Neural progenitor cell (in vitro differentiated cells): Measurements from ENCODE around the gene TNFAIP1. TPM values are rescaled to one million over a fixed set of nuclear protein-coding genes. Genes with fewer than 3 reads are reported as not detected.

Source experiments
- DNase-seq: peaks from one replicate; pipeline ENCODE4 v3.0.0-alpha.2; 2016; ENCODE audit warnings: low spot score
- H2AFZ ChIP-seq: fragments of 200-600 bp; sonication (generic); replicated peaks from 2 replicates; pipeline ENCODE4 v1.6.1; 2016; ENCODE audit warnings: antibody characterized with exemption
- H3F3A ChIP-seq: fragments of 200-600 bp; sonication (generic); 2 replicates; pipeline ENCODE4 v1.6.1; 2016; ENCODE audit warnings: antibody characterized with exemption, low read depth
- H3K27ac ChIP-seq: fragments of 200-600 bp; sonication (generic); 2 replicates; pipeline ENCODE4 v1.5.1; 2016; ENCODE audit warnings: mild to moderate bottlenecking
- H3K27me3 ChIP-seq: fragments of 200-600 bp; sonication (generic); 2 replicates; pipeline ENCODE4 v1.6.1; 2016; ENCODE audit warnings: mild to moderate bottlenecking, moderate library complexity
- H3K36me3 ChIP-seq: fragments of 200-600 bp; sonication (generic); 2 replicates; pipeline ENCODE4 v1.5.1; 2016
- H3K4me1 ChIP-seq: fragments of 200-600 bp; sonication (generic); 2 replicates; pipeline ENCODE4 v1.6.1; 2016; ENCODE audit warnings: mixed run types
- H3K4me2 ChIP-seq: fragments of 200-600 bp; sonication (generic); 2 replicates; pipeline ENCODE4 v1.6.1; 2016
- H3K4me3 ChIP-seq: fragments of 200-600 bp; sonication (generic); 2 replicates; pipeline ENCODE4 v1.5.1; 2016
- H3K79me2 ChIP-seq: fragments of 200-600 bp; sonication (generic); 2 replicates; pipeline ENCODE4 v1.6.1; 2016; ENCODE audit warnings: low read depth
- H3K9ac ChIP-seq: fragments of 200-600 bp; sonication (generic); 2 replicates; pipeline ENCODE4 v1.6.1; 2016
- H3K9me3 ChIP-seq: fragments of 200-600 bp; sonication (generic); 2 replicates; pipeline ENCODE4 v1.5.1; 2016; ENCODE audit warnings: low read depth
- H4K20me1 ChIP-seq: fragments of 200-600 bp; sonication (generic); 2 replicates; pipeline ENCODE4 v1.6.1; 2016; ENCODE audit warnings: low read depth
- H3K27ac Mint-ChIP-seq: 3 replicates; pipeline ENCODE4 v1.8.0; 2021; ENCODE audit warnings: mixed read lengths
- H3K27me3 Mint-ChIP-seq: 2 replicates; pipeline ENCODE4 v1.8.0; 2022; ENCODE audit warnings: low read depth, mild to moderate bottlenecking, inconsistent platforms, moderate library complexity, mixed read lengths; ENCODE audit not compliant: insufficient read depth
- H3K36me3 Mint-ChIP-seq: 3 replicates; pipeline ENCODE4 v1.8.0; 2021; ENCODE audit warnings: mixed read lengths
- H3K4me1 Mint-ChIP-seq: 3 replicates; pipeline ENCODE4 v1.8.0; 2021; ENCODE audit warnings: mixed read lengths
- H3K4me3 Mint-ChIP-seq: 3 replicates; pipeline ENCODE4 v1.8.0; 2021; ENCODE audit warnings: mild to moderate bottlenecking, moderate library complexity, mixed read lengths
- H3K9me3 Mint-ChIP-seq: 3 replicates; pipeline ENCODE4 v1.8.0; 2020; ENCODE audit warnings: mixed read lengths
- CTCF ChIP-seq: fragments of 200-600 bp; sonication (generic); IDR thresholded peaks from 2 replicates; pipeline ENCODE4 v1.5.1; 2017; ENCODE audit warnings: antibody characterized with exemption, mild to moderate bottlenecking
- EZH2 ChIP-seq: fragments of 200-600 bp; sonication (generic); IDR thresholded peaks from 2 replicates; pipeline ENCODE4 v1.6.1; 2017; ENCODE audit warnings: antibody characterized with exemption, mild to moderate bottlenecking, moderate library complexity
- EZH2phosphoT487 ChIP-seq: fragments of 200-600 bp; sonication (generic); IDR thresholded peaks from 2 replicates; pipeline ENCODE4 v1.6.1; 2017; ENCODE audit warnings: antibody characterized with exemption
- total RNA-seq: library from RNA; depleted of rRNA; stranded (reverse); fragments of >200 nt; gene quantifications from 2 replicates; pipeline ENCODE4 v1.2.3, GENCODE V29; 2015; ENCODE audit warnings: low replicate concordance

The TNFAIP1 gene
- total RNA-seq, 1 donor from 2014 or later, result 13.7 TPM

- H3K79me2 ChIP-seq, result no peaks in the 10 kb centered on the region
- peaks cover 13% of the 10 kb centered on the region for H3K4me1 ChIP-seq
- peaks cover 40% of the 10 kb centered on the region for H3K27me3 ChIP-seq
- H3K27ac Mint-ChIP-seq, result no peak overlapping the region
- H3K9ac ChIP-seq, result no peak overlapping the region
- peaks cover 37% of the 10 kb centered on the region for H4K20me1 ChIP-seq
- peaks cover 7% of the 10 kb centered on the region for H3K27me3 Mint-ChIP-seq
- no peaks in the 10 kb centered on the region for H3K36me3 ChIP-seq
- H3K9me3 ChIP-seq, result no peaks in the 10 kb centered on the region
- peak overlapping the region; percentile 96 for H3K4me2 ChIP-seq
- H3K27ac ChIP-seq, result no peak overlapping the region
- peaks cover 32% of the 10 kb centered on the region for H3K4me1 Mint-ChIP-seq
- peak overlapping the region; percentile 66 for H3K4me3 ChIP-seq
- TF ChIP-seq EZH2phosphoT487 (peak; percentile 36), CTCF (no peak), EZH2 (peak; percentile 65)
- peaks cover 39% of the 10 kb centered on the region for H3F3A ChIP-seq
- peaks cover 8% of the 10 kb centered on the region for H3K36me3 Mint-ChIP-seq
- DNase-seq, result peak; percentile 62
- H2AFZ ChIP-seq, result peak overlapping the region; percentile 94
- no peaks in the 10 kb centered on the region for H3K9me3 Mint-ChIP-seq
- H3K4me3 Mint-ChIP-seq, result peak overlapping the region; percentile 88
Measured at GRCh38 chr17:28372203-28372944, 36.8 kb downstream of the TNFAIP1 start.

- no peak for TF ChIP-seq CTCF
- no peak for TF ChIP-seq EZH2phosphoT487
- TF ChIP-seq EZH2, result no peak
- Mint-ChIP-seq H3K4me3 (peak overlapping the region; percentile 88), H3K27me3 (peaks cover 7% of the 10 kb centered on the region), H3K27ac (no peak overlapping the region), H3K9me3 (no peaks in the 10 kb centered on the region), H3K4me1 (peaks cover 32% of the 10 kb centered on the region), H3K36me3 (peaks cover 8% of the 10 kb centered on the region)
- peaks cover 39% of the 10 kb centered on the region for H3F3A ChIP-seq
- DNase-seq, result no peak
- H3K79me2 ChIP-seq, result no peaks in the 10 kb centered on the region
- peaks cover 13% of the 10 kb centered on the region for H3K4me1 ChIP-seq
- H3K27me3 ChIP-seq, result peaks cover 40% of the 10 kb centered on the region
- no peak overlapping the region for H3K9ac ChIP-seq
- H3K9me3 ChIP-seq, result no peaks in the 10 kb centered on the region
- peak overlapping the region; percentile 96 for H3K4me2 ChIP-seq
- no peak overlapping the region for H2AFZ ChIP-seq
- H4K20me1 ChIP-seq, result peaks cover 37% of the 10 kb centered on the region
- no peaks in the 10 kb centered on the region for H3K36me3 ChIP-seq
- H3K4me3 ChIP-seq, result peak overlapping the region; percentile 66
- no peak overlapping the region for H3K27ac ChIP-seq
Measured at GRCh38 chr17:28372945-28373274, 37.3 kb downstream of the TNFAIP1 start.

- Histone ChIP-seq H3K27ac (no peak overlapping the region), H3K27me3 (peaks cover 75% of the 10 kb centered on the region), H4K20me1 (peaks cover 47% of the 10 kb centered on the region), H3K4me2 (no peak overlapping the region), H3K4me1 (no peaks in the 10 kb centered on the region), H3K9me3 (no peaks in the 10 kb centered on the region), H3K4me3 (no peak overlapping the region), H3F3A (peaks cover 12% of the 10 kb centered on the region), H3K9ac (no peak overlapping the region), H3K36me3 (no peaks in the 10 kb centered on the region), H3K79me2 (no peaks in the 10 kb centered on the region), H2AFZ (no peak overlapping the region)
- no peaks in the 10 kb centered on the region for H3K9me3 Mint-ChIP-seq
- H3K36me3 Mint-ChIP-seq, result peaks cover 11% of the 10 kb centered on the region
- peaks cover 4% of the 10 kb centered on the region for H3K27me3 Mint-ChIP-seq
- H3K4me1 Mint-ChIP-seq, result no peaks in the 10 kb centered on the region
- TF ChIP-seq EZH2, result no peak
- no peak for DNase-seq
- H3K27ac Mint-ChIP-seq, result no peak overlapping the region
- no peak overlapping the region for H3K4me3 Mint-ChIP-seq
Measured at GRCh38 chr17:28379814-28380801, 44.5 kb downstream of the TNFAIP1 start.
